ENCODE results near the gene PLG.
"Not testable (repeated sequence)": the region's sequence is repeated elsewhere in the genome, so short reads cannot be mapped to it uniquely, and the experiment has no call there.

PLG gene

GRCh38 chr6:160704688-160705087 is 2.6 kb downstream of the PLG start:
- not testable (repeated sequence) for DNase-seq (ENCODE audit: low read depth)

GRCh38 chr6:160708993-160709392 is 6.9 kb downstream of the PLG start:
- not testable (repeated sequence) for DNase-seq (ENCODE audit: low read depth)

- DNase-seq (ENCODE audit: low read depth), result no peak
These were observed 12.8 kb downstream of the PLG start for GRCh38 chr6:160714731-160715316.

- DNase-seq (ENCODE audit: low read depth), result no peak
These were observed 28.9 kb downstream of the PLG start for GRCh38 chr6:160730911-160731310.

GRCh38 chr6:160733050-160733646 is 31.1 kb downstream of the PLG start:
- DNase-seq (ENCODE audit: low read depth), result peak; percentile 3

- DNase-seq (ENCODE audit: low read depth), result no peak
These were observed 32.6 kb downstream of the PLG start for GRCh38 chr6:160734627-160735026.

GRCh38 chr6:160735523-160735922 is 33.5 kb downstream of the PLG start:
- no peak for DNase-seq (ENCODE audit: low read depth)

- DNase-seq (ENCODE audit: low read depth), result no peak
These were observed 35.9 kb downstream of the PLG start for GRCh38 chr6:160737934-160738333.

GRCh38 chr6:160739955-160740354 is 37.9 kb downstream of the PLG start:
- no peak for DNase-seq (ENCODE audit: low read depth)

- DNase-seq (ENCODE audit: low read depth), result not testable (repeated sequence)
These were observed 39.0 kb downstream of the PLG start for GRCh38 chr6:160741012-160741411.

GRCh38 chr6:160742090-160742489 is 40.0 kb downstream of the PLG start:
- DNase-seq (ENCODE audit: low read depth), result no peak

- DNase-seq (ENCODE audit: low read depth), result no peak
These were observed 48.2 kb downstream of the PLG start for GRCh38 chr6:160750276-160750689.

GRCh38 chr6:160753211-160753610 is 51.2 kb downstream of the PLG start:
- not testable (repeated sequence) for DNase-seq (ENCODE audit: low read depth)

- no peak for DNase-seq (ENCODE audit: low read depth)
These were observed 53.1 kb downstream of the PLG start for GRCh38 chr6:160755165-160755564.

GRCh38 chr6:160756021-160756420 is 54.0 kb downstream of the PLG start:
- no peak for DNase-seq (ENCODE audit: low read depth)

- DNase-seq (ENCODE audit: low read depth), result no peak
These were observed 54.8 kb downstream of the PLG start for GRCh38 chr6:160756871-160757270.

GRCh38 chr6:160764847-160765246 is 62.8 kb downstream of the PLG start:
- DNase-seq (ENCODE audit: low read depth), result no peak

GRCh38 chr6:160765412-160765811 is 63.4 kb downstream of the PLG start:
- DNase-seq (ENCODE audit: low read depth), result no peak

- no peak for DNase-seq (ENCODE audit: low read depth)
These were observed 64.6 kb downstream of the PLG start for GRCh38 chr6:160766657-160766988.

- no peak for DNase-seq (ENCODE audit: low read depth)
These were observed 65.1 kb downstream of the PLG start for GRCh38 chr6:160766989-160767646.

GRCh38 chr6:160767647-160768019 is 65.6 kb downstream of the PLG start:
- no peak for DNase-seq (ENCODE audit: low read depth)

- DNase-seq (ENCODE audit: low read depth), result no peak
These were observed 66.1 kb downstream of the PLG start for GRCh38 chr6:160768101-160768500.

- no peak for DNase-seq (ENCODE audit: low read depth)
These were observed 72.4 kb downstream of the PLG start for GRCh38 chr6:160774399-160774798.

Measured in GM04503 (cell line).